Colonic mucosa (tissue), 4 donors: ENCODE results near the gene CLDN25. TPM values are rescaled to one million over a fixed set of nuclear protein-coding genes. Genes with fewer than 3 reads are reported as not detected.

ENCODE experiments used
- DNase-seq: peaks from one replicate; pipeline ENCODE4 v3.0.0-alpha.2; 2020
- H3K27ac ChIP-seq: fragments of 200-600 bp; one replicate; pipeline ENCODE4 v1.8.0; 2021
- H3K27me3 ChIP-seq: fragments of 200-600 bp; one replicate; pipeline ENCODE4 v1.8.0; 2021
- H3K36me3 ChIP-seq: fragments of 200-600 bp; one replicate; pipeline ENCODE4 v1.8.0; 2021
- H3K4me1 ChIP-seq: fragments of 200-600 bp; one replicate; pipeline ENCODE4 v1.8.0; 2021; ENCODE audit warnings: mild to moderate bottlenecking
- H3K4me3 ChIP-seq: fragments of 200-600 bp; one replicate; pipeline ENCODE4 v1.8.0; 2021
- H3K9ac ChIP-seq, 2 donors: one replicate each; pipeline ENCODE4 v1.7.0; 2013; ENCODE audit warnings: control low read depth in 2 of 2, low read depth in 2 of 2, low read length in 2 of 2
- H3K9me3 ChIP-seq: fragments of 200-600 bp; one replicate; pipeline ENCODE4 v1.8.0; 2021
- intact Hi-C: fragments of 100-400 bp; cut with DNase I; formaldehyde crosslinking; loops from one replicate; pipeline ENCODE4 v1.14.1; 2022
- total RNA-seq, 2 donors: library from RNA; stranded (reverse); fragmentation: NEBNext Ultra II Directional in 1 of 2; extraction: Animal tissue kit (Norgen Biotek cat#: 25700) in 1 of 2; gene quantifications; one replicate each; pipeline ENCODE4 v1.2.1, GENCODE V29; 2021
- TF ChIP-seq, protein P1 (sequence below): fragments of 200-600 bp; IDR thresholded peaks from one replicate; pipeline ENCODE4 v1.8.0; 2022; ENCODE audit warnings: antibody characterized with exemption, mild to moderate bottlenecking
- donor health status: healthy.
- donor health status: DM: no; HTN: no; CAD: no.
- donor health status: DM: no; HTN: no; CAD: no.

The CLDN25 gene
- total RNA-seq, 2 donors from 2014 or later = not detected

DNA sequence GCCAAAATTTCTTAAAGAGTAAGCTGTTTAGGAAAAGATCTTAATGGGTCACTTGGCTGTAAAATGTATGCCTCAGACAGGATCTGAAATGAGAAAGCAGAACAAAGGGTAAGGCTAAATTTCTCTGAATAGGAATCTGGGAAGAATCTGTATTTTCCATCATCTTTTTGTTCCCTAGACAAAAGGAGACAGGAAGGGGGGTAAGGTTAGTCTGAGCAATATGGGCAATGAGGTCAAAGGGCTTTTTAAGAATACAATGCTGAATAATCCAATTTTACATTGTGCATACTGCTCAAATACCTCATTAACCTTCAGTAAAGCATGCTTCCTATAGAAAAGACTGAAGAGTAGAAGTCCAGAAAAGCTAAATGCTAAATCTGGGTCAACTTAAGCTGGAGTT is 34.6 kb downstream of the CLDN25 start:
- Histone ChIP-seq H3K4me1 (no peaks in the 10 kb centered on the region), H3K36me3 (no peaks in the 10 kb centered on the region), H3K27ac (no peak overlapping the region), H3K27me3 (no peaks in the 10 kb centered on the region), H3K9ac (no peak overlapping the region), H3K4me3 (no peak overlapping the region), H3K9me3 (no peaks in the 10 kb centered on the region)
- DNase-seq = no peak
- intact Hi-C loops = no loop called here
- TF ChIP-seq, protein P1, sequence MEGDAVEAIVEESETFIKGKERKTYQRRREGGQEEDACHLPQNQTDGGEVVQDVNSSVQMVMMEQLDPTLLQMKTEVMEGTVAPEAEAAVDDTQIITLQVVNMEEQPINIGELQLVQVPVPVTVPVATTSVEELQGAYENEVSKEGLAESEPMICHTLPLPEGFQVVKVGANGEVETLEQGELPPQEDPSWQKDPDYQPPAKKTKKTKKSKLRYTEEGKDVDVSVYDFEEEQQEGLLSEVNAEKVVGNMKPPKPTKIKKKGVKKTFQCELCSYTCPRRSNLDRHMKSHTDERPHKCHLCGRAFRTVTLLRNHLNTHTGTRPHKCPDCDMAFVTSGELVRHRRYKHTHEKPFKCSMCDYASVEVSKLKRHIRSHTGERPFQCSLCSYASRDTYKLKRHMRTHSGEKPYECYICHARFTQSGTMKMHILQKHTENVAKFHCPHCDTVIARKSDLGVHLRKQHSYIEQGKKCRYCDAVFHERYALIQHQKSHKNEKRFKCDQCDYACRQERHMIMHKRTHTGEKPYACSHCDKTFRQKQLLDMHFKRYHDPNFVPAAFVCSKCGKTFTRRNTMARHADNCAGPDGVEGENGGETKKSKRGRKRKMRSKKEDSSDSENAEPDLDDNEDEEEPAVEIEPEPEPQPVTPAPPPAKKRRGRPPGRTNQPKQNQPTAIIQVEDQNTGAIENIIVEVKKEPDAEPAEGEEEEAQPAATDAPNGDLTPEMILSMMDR = no peak

DNA sequence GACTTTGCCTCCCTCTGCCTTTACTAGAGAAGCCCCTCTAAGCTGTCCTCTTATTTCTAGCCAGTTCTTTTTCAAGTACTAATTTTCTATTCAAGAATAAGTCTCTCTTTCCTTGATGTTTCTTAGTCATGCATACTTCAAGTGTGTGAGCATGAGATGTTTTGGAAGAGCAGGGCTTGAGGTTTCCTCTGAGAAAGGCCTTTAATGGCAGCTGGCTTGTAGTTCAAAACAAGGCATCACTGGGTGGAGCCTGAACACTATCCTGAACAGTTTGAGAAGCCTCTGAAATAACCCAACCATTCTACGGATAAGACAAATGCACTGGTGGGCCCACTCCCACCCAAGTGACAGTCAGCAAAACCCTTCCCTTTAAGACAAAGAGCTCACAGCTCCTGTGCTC is 37.6 kb downstream of the CLDN25 start:
- H3K36me3 ChIP-seq = no peaks in the 10 kb centered on the region
- H3K27me3 ChIP-seq = no peaks in the 10 kb centered on the region
- H3K9ac ChIP-seq = no peak overlapping the region
- intact Hi-C loops = no loop called here
- TF ChIP-seq, protein P1 = no peak
- no peak overlapping the region for H3K27ac ChIP-seq
- no peak for DNase-seq
- H3K4me1 ChIP-seq = no peaks in the 10 kb centered on the region
- H3K9me3 ChIP-seq = no peaks in the 10 kb centered on the region
- H3K4me3 ChIP-seq = no peak overlapping the region

DNA sequence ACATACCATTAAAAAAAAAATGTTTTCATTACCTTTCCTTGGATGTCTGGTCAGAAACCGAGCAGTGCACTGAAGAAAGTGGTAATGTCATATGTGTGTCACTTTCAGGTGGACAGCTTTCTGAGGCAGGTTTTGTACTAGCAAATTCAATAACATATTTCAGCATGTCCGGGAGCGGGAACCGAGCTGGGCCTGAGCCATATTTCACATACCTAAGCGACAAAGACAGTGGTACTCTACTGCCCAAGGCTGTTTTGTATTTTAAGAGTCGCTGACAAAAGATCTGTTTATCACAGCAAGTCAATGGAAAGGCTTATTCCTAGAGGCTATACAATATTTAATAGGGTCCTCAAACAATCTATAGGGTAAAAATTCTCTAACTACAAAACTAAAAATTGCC is 38.0 kb downstream of the CLDN25 start:
- no peaks in the 10 kb centered on the region for H3K27me3 ChIP-seq
- no peak overlapping the region for H3K4me3 ChIP-seq
- TF ChIP-seq, protein P1 = no peak
- H3K9me3 ChIP-seq = no peaks in the 10 kb centered on the region
- DNase-seq = no peak
- H3K9ac ChIP-seq = no peak overlapping the region
- no peaks in the 10 kb centered on the region for H3K4me1 ChIP-seq
- intact Hi-C loops = no loop called here
- no peaks in the 10 kb centered on the region for H3K36me3 ChIP-seq
- no peak overlapping the region for H3K27ac ChIP-seq

DNA sequence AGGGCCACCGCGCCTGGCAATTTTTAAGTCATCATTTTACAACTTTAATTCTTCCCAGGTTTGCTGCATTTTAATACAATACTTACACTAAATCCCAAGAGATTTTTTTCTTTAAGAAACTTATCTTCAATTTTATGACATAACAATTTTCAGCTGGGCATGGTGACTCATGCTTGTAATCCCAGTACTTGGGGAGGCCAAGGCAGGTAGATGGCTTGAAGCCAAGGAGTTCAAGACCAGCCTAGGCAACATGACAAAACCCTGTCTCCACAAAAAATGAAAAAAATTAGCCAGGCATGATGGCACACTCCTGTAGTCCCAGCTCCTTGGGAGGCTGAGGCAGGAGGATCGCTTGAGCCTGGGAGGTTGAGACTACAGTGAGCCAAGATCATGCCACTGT is 38.8 kb downstream of the CLDN25 start:
- Histone ChIP-seq H3K27me3 (no peaks in the 10 kb centered on the region), H3K9me3 (no peaks in the 10 kb centered on the region), H3K4me1 (no peaks in the 10 kb centered on the region), H3K9ac (no peak overlapping the region), H3K27ac (no peak overlapping the region), H3K36me3 (no peaks in the 10 kb centered on the region), H3K4me3 (no peak overlapping the region)
- intact Hi-C loops = no loop called here
- DNase-seq = no peak
- TF ChIP-seq, protein P1 = no peak

DNA sequence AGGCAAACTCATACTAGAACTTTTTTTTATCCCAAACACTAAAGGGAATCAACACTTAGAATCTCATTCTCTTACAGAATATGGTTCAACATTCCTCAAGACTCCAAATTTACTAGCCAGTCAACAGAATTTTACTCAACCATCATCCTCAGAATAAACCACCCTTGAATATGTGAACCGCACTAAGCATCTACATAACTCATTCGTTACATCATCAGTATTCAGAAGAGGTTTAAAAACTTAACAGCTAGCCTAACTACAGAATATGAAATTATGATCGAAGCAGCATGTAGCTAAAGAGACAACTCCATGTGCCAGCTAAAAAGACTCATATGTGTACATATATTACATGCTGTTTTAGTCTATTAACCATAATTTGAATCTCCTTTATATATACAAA is 47.9 kb downstream of the CLDN25 start:
- no peaks in the 10 kb centered on the region for H3K36me3 ChIP-seq
- no peak overlapping the region for H3K9ac ChIP-seq
- no peaks in the 10 kb centered on the region for H3K9me3 ChIP-seq
- H3K4me1 ChIP-seq = no peaks in the 10 kb centered on the region
- no peaks in the 10 kb centered on the region for H3K27me3 ChIP-seq
- no peak for DNase-seq
- intact Hi-C loops = no loop called here
- no peak overlapping the region for H3K27ac ChIP-seq
- H3K4me3 ChIP-seq = no peak overlapping the region
- TF ChIP-seq, protein P1 = no peak

DNA sequence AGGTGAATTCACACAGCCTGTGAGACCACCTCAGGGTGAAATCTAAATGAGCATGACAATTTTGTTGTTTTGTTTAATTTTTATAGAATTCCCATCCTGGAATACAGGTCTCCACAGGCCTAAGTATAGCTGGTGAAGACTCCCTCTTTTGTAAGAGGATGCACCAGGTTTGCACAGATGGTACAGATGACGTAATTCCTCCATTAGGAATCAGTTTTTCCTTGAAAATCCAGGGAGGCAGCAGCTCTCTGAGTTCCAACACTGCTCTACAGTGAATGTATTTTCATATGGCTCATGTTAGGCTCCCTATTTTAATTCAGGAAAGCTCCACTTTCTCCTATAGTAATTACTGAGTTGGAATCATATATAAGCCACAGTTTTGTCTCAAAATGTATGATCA is 48.6 kb downstream of the CLDN25 start:
- Histone ChIP-seq H3K9me3 (no peaks in the 10 kb centered on the region), H3K4me1 (no peaks in the 10 kb centered on the region), H3K27ac (no peak overlapping the region), H3K4me3 (no peak overlapping the region), H3K9ac (no peak overlapping the region), H3K36me3 (no peaks in the 10 kb centered on the region), H3K27me3 (no peaks in the 10 kb centered on the region)
- intact Hi-C loops = no loop called here
- no peak for DNase-seq
- TF ChIP-seq, protein P1 = no peak
